HCT116 (cell line): ENCODE data around the gene IL18. TPM values are rescaled to one million over a fixed set of nuclear protein-coding genes. Genes with fewer than 3 reads are reported as not detected.
A peak's percentile ranks its signal among the peaks of the same experiment; 100 is the strongest.

Experiments used
- ATAC-seq: fragments of 200-7000 bp; cut with Tn5 transposase; 2 replicates; pipeline ENCODE4 v1.9.1; 2020; ENCODE audit warnings: mild to moderate bottlenecking, moderate library complexity
- BruUV-seq: library from RNA; stranded (reverse); fragments of 400-500 nt; replicated peaks from 2 replicates; lab custom pipeline; 2021; lab: Mats Ljungman, UMichigan
- CTCF ChIA-PET: fragments of 300-600 bp; sonication (Branson Sonifier 250); formaldehyde crosslinking; loops from one replicate; lab custom pipeline; 2021; ENCODE audit warnings: antibody characterized with exemption; lab: Charles Lee
- POLR2A ChIA-PET: fragments of 300-600, 350-600 bp; sonication (Branson Sonifier 250); formaldehyde crosslinking; loops from one replicate; lab custom pipeline; 2021; ENCODE audit warnings: antibody characterized with exemption; lab: Charles Lee
- RAD21 ChIA-PET, 2 experiments: fragments of 300-600 bp; sonication (Branson Sonifier 250); formaldehyde crosslinking; loops; one replicate each; lab custom pipeline; 2023; ENCODE audit warnings: low total read pairs in 2 of 2; ENCODE audit not compliant: uncharacterized antibody in 2 of 2, unreplicated experiment in 2 of 2, low non-redundant PET in 1 of 2; lab: Charles Lee
- DNase-seq: peaks from one replicate; pipeline ENCODE4 v3.0.0-alpha.2; 2010; ENCODE audit warnings: low read depth, low spot score
- H2AFZ ChIP-seq: fragments of 200-600 bp; shearing (Covaris generic), sonication (generic); 2 replicates; pipeline ENCODE4 v1.6.1; 2017; ENCODE audit warnings: low read depth, mixed run types, mixed read lengths, antibody characterized with exemption, low read length; ENCODE audit not compliant: poor library complexity, severe bottlenecking
- H3K27ac ChIP-seq: 2 replicates; pipeline ENCODE4 v1.5.1; 2012; ENCODE audit warnings: low read depth, low read length
- H3K27me3 ChIP-seq: fragments of 200-600 bp; sonication (generic); 2 replicates; pipeline ENCODE4 v1.6.1; 2016; ENCODE audit warnings: mixed run types, low read length, mixed read lengths; ENCODE audit not compliant: insufficient read depth
- H3K36me3 ChIP-seq, 2 experiments: fragments of 200-500 bp in 1 of 2; fragments of 200-600 bp in 1 of 2; sonication (Bioruptor generic) in 1 of 2; sonication (generic) in 1 of 2; 2 replicates each; pipeline versions ENCODE4 v1.5.1 to v1.6.1; 2014 to 2016; ENCODE audit warnings: low read length in 2 of 2, inconsistent platforms in 1 of 2, mixed read lengths in 1 of 2, mixed run types in 1 of 2; ENCODE audit not compliant: insufficient read depth in 2 of 2, control insufficient read depth in 1 of 2
- H3K4me1 ChIP-seq, 2 experiments: fragments of 200-600 bp in 1 of 2; sonication (generic) in 1 of 2; 2 replicates each; pipeline versions ENCODE4 v1.5.1 to v1.6.1; 2012 to 2017; ENCODE audit warnings: low read length in 2 of 2, inconsistent platforms in 1 of 2, mild to moderate bottlenecking in 1 of 2, mixed read lengths in 1 of 2, mixed run types in 1 of 2, moderate library complexity in 1 of 2; ENCODE audit not compliant: insufficient read depth in 2 of 2, control insufficient read depth in 1 of 2
- H3K4me2 ChIP-seq: fragments of 200-600 bp; sonication (generic); 2 replicates; pipeline ENCODE4 v1.6.1; 2017; ENCODE audit warnings: mixed run types, low read length, mixed read lengths
- H3K4me3 ChIP-seq, 2 experiments: fragments of 200-600 bp in 1 of 2; sonication (generic) in 1 of 2; replicated peaks in 1 of 2; 2 replicates each; pipeline ENCODE4 v1.5.1; 2011 to 2016; ENCODE audit warnings: low read length in 2 of 2, control low read depth in 1 of 2, low read depth in 1 of 2, mild to moderate bottlenecking in 1 of 2, mixed read lengths in 1 of 2, mixed run types in 1 of 2
- H3K79me2 ChIP-seq: fragments of 200-600 bp; sonication (generic); 2 replicates; pipeline ENCODE4 v1.6.1; 2017; ENCODE audit warnings: mild to moderate bottlenecking, mixed run types, low read length, moderate library complexity, mixed read lengths; ENCODE audit not compliant: insufficient read depth
- H3K9ac ChIP-seq: fragments of 200-600 bp; sonication (generic); 2 replicates; pipeline ENCODE4 v1.6.1; 2016; ENCODE audit warnings: low read length, mixed read lengths
- H3K9me2 ChIP-seq: fragments of 200-600 bp; sonication (generic), shearing (Covaris generic); 2 replicates; pipeline ENCODE4 v1.6.1; 2017; ENCODE audit warnings: mixed run types, mild to moderate bottlenecking, moderate library complexity; ENCODE audit not compliant: insufficient read depth
- H3K9me3 ChIP-seq, 2 experiments: fragments of 200-500 bp in 1 of 2; fragments of 200-600 bp in 1 of 2; sonication (Bioruptor generic) in 1 of 2; sonication (generic) in 1 of 2; 2 replicates each; pipeline ENCODE4 v1.6.1; 2014 to 2017; ENCODE audit warnings: low read length in 2 of 2, mixed read lengths in 2 of 2, inconsistent platforms in 1 of 2, low read depth in 1 of 2, mild to moderate bottlenecking in 1 of 2, mixed run types in 1 of 2, moderate library complexity in 1 of 2; ENCODE audit not compliant: control insufficient read depth in 1 of 2, insufficient read depth in 1 of 2
- H4K20me1 ChIP-seq: fragments of 200-600 bp; sonication (generic), shearing (Covaris generic); 2 replicates; pipeline ENCODE4 v1.6.1; 2017; ENCODE audit warnings: mixed run types, mild to moderate bottlenecking, moderate library complexity; ENCODE audit not compliant: insufficient read depth
- CBX3 ChIP-seq: IDR thresholded peaks from 2 replicates; pipeline ENCODE4 v1.6.1; 2012; ENCODE audit warnings: low read depth
- CTCF ChIP-seq, 3 experiments: fragments of 200-600 bp in 1 of 3; sonication (generic) in 1 of 3; IDR thresholded peaks in 2 of 3; conservative IDR thresholded peaks in 1 of 3; 2 replicates each; pipeline ENCODE4 v1.5.1; 2012 to 2017; ENCODE audit warnings: low read depth in 2 of 3, low read length in 2 of 3, antibody characterized with exemption in 1 of 3, borderline replicate concordance in 1 of 3, control low read depth in 1 of 3, mild to moderate bottlenecking in 1 of 3, mixed read lengths in 1 of 3, mixed run types in 1 of 3, moderate library complexity in 1 of 3; ENCODE audit not compliant: insufficient read depth in 1 of 3
- EZH2phosphoT487 ChIP-seq: fragments of 200-600 bp; IDR thresholded peaks from 2 replicates; pipeline ENCODE4 v1.6.1; 2018; ENCODE audit warnings: antibody characterized with exemption, borderline replicate concordance
- FOSL1 ChIP-seq: IDR thresholded peaks from 2 replicates; pipeline ENCODE4 v1.6.1; 2012; ENCODE audit warnings: low read depth
- POLR2AphosphoS5 ChIP-seq: IDR thresholded peaks from 2 replicates; pipeline ENCODE4 v1.6.1; 2011; ENCODE audit warnings: mild to moderate bottlenecking, low read depth, low read length, moderate library complexity
- RAD21 ChIP-seq: IDR thresholded peaks from 2 replicates; pipeline ENCODE4 v1.6.1; 2012; ENCODE audit warnings: low read depth, mild to moderate bottlenecking
- REST ChIP-seq: IDR thresholded peaks from 2 replicates; pipeline ENCODE4 v1.6.1; 2012; ENCODE audit warnings: low read depth
- TCF7L2 ChIP-seq: IDR thresholded peaks from 2 replicates; pipeline ENCODE4 v1.7.0; 2011; ENCODE audit warnings: borderline replicate concordance, inconsistent platforms; ENCODE audit not compliant: insufficient read depth, insufficient read length; ENCODE audit errors: extremely low read depth
- YY1 ChIP-seq: IDR thresholded peaks from 2 replicates; pipeline ENCODE4 v1.6.1; 2011; ENCODE audit warnings: low read length, low read depth, moderate library complexity, mild to moderate bottlenecking; ENCODE audit not compliant: insufficient replicate concordance; ENCODE audit errors: extremely low read depth
- ZBTB33 ChIP-seq: IDR thresholded peaks from 2 replicates; pipeline ENCODE4 v1.6.1; 2011; ENCODE audit warnings: mild to moderate bottlenecking, low read length, moderate library complexity; ENCODE audit not compliant: insufficient replicate concordance; ENCODE audit errors: extremely low read depth
- ZFX ChIP-seq: fragments of 450-650 bp; IDR thresholded peaks from 2 replicates; pipeline ENCODE4 v1.6.1; 2017
- intact Hi-C: fragments of 100-400 bp; cut with micrococcal nuclease; formaldehyde crosslinking; loops from 2 replicates; pipeline ENCODE4 v1.10.0; 2022
- total RNA-seq: library from RNA; stranded (reverse); gene quantifications from one replicate; pipeline ENCODE4 v1.2.1, GENCODE V29; 2021; ENCODE audit not compliant: unreplicated experiment

The IL18 gene
- total RNA-seq, 1 experiment from 2014 or later, result 112 TPM

GRCh38 chr11:112176077-112176476, 12.2 kb upstream of the IL18 start (continued):
- TF ChIP-seq ZBTB33, result no peak
- no peak for TF ChIP-seq FOSL1
- TF ChIP-seq REST, result no peak
- no peak for TF ChIP-seq POLR2AphosphoS5
- no peak for TF ChIP-seq YY1

GRCh38 chr11:112175599-112175952, 11.7 kb upstream of the IL18 start:
- H3K27me3 ChIP-seq, result no peaks in the 10 kb centered on the region
- H3K36me3 ChIP-seq, result no peaks in the 10 kb centered on the region
- peak overlapping the region; percentile 82 for H2AFZ ChIP-seq
- DNase-seq (no peak), ATAC-seq (peak; percentile 58)
- TF ChIP-seq CTCF (IDR thresholded peaks at IDR 0.05 in 2 of 3, conservative IDR thresholded peaks at IDR 0.05 in 1 of 3; ENCODE audit: borderline replicate concordance in 1 of 3, insufficient read depth in 1 of 3, low read depth in 2 of 3, low read length in 2 of 3) (no peak), RAD21 (no peak), CBX3 (no peak), EZH2phosphoT487 (no peak), ZFX (no peak), REST (no peak), TCF7L2 (no peak)
- no peaks in the 10 kb centered on the region for H4K20me1 ChIP-seq
- H3K4me2 ChIP-seq, result peak overlapping the region; percentile 71
- POLR2A ChIA-PET, result no interaction called here
- no peak overlapping the region for H3K27ac ChIP-seq
- no peaks in the 10 kb centered on the region for H3K9me2 ChIP-seq
- no peaks in the 10 kb centered on the region for H3K9me3 ChIP-seq
- H3K4me3 ChIP-seq, result peak overlapping the region; percentile 29 to 49
- RAD21 ChIA-PET, result interaction anchor here in 1 of 2 experiments (1.4 kb wide), 1 partner anchor 62 kb away, joined by 11 read pairs; no protein-coding TSS in a partner anchor
- H3K4me1 ChIP-seq, result peaks cover 7 to 33% of the 10 kb centered on the region in 2 experiments; a peak in 3 of 4 replicates
- intact Hi-C loops, result loop anchor here (1.0 to 5.0 kb wide), 3 partner anchors 55 to 243 kb away; no protein-coding TSS in a partner anchor
- no peaks in the 10 kb centered on the region for H3K79me2 ChIP-seq
- CTCF ChIA-PET, result interaction anchor here (0.6 to 1.4 kb wide), 5 partner anchors 11 to 62 kb away, joined by 3 to 16 read pairs (median 10); partner anchors contain the start of gene IL18
- BruUV-seq, result TSS peak; percentile 64
- H3K9ac ChIP-seq, result peak overlapping the region; percentile 34
